HCT116 (cell line): ENCODE measurements around the gene PRSS21. TPM values are rescaled to one million over a fixed set of nuclear protein-coding genes. Genes with fewer than 3 reads are reported as not detected.
A peak's percentile ranks its signal among the peaks of the same experiment; 100 is the strongest.

Experiments used
- ATAC-seq: fragments of 200-7000 bp; cut with Tn5 transposase; 2 replicates; pipeline ENCODE4 v1.9.1; 2020; ENCODE audit warnings: mild to moderate bottlenecking, moderate library complexity
- BruUV-seq: library from RNA; stranded (reverse); fragments of 400-500 nt; replicated peaks from 2 replicates; lab custom pipeline; 2021; lab: Mats Ljungman, UMichigan
- CTCF ChIA-PET: fragments of 300-600 bp; sonication (Branson Sonifier 250); formaldehyde crosslinking; loops from one replicate; lab custom pipeline; 2021; ENCODE audit warnings: antibody characterized with exemption; lab: Charles Lee
- POLR2A ChIA-PET: fragments of 300-600, 350-600 bp; sonication (Branson Sonifier 250); formaldehyde crosslinking; loops from one replicate; lab custom pipeline; 2021; ENCODE audit warnings: antibody characterized with exemption; lab: Charles Lee
- RAD21 ChIA-PET, 2 experiments: fragments of 300-600 bp; sonication (Branson Sonifier 250); formaldehyde crosslinking; loops; one replicate each; lab custom pipeline; 2023; ENCODE audit warnings: low total read pairs in 2 of 2; ENCODE audit not compliant: uncharacterized antibody in 2 of 2, unreplicated experiment in 2 of 2, low non-redundant PET in 1 of 2; lab: Charles Lee
- DNase-seq: peaks from one replicate; pipeline ENCODE4 v3.0.0-alpha.2; 2010; ENCODE audit warnings: low read depth, low spot score
- H2AFZ ChIP-seq: fragments of 200-600 bp; shearing (Covaris generic), sonication (generic); 2 replicates; pipeline ENCODE4 v1.6.1; 2017; ENCODE audit warnings: low read depth, mixed run types, mixed read lengths, antibody characterized with exemption, low read length; ENCODE audit not compliant: poor library complexity, severe bottlenecking
- H3K27ac ChIP-seq: 2 replicates; pipeline ENCODE4 v1.5.1; 2012; ENCODE audit warnings: low read depth, low read length
- H3K27me3 ChIP-seq: fragments of 200-600 bp; sonication (generic); 2 replicates; pipeline ENCODE4 v1.6.1; 2016; ENCODE audit warnings: mixed run types, low read length, mixed read lengths; ENCODE audit not compliant: insufficient read depth
- H3K36me3 ChIP-seq, 2 experiments: fragments of 200-500 bp in 1 of 2; fragments of 200-600 bp in 1 of 2; sonication (Bioruptor generic) in 1 of 2; sonication (generic) in 1 of 2; 2 replicates each; pipeline versions ENCODE4 v1.5.1 to v1.6.1; 2014 to 2016; ENCODE audit warnings: low read length in 2 of 2, inconsistent platforms in 1 of 2, mixed read lengths in 1 of 2, mixed run types in 1 of 2; ENCODE audit not compliant: insufficient read depth in 2 of 2, control insufficient read depth in 1 of 2
- H3K4me1 ChIP-seq, 2 experiments: fragments of 200-600 bp in 1 of 2; sonication (generic) in 1 of 2; 2 replicates each; pipeline versions ENCODE4 v1.5.1 to v1.6.1; 2012 to 2017; ENCODE audit warnings: low read length in 2 of 2, inconsistent platforms in 1 of 2, mild to moderate bottlenecking in 1 of 2, mixed read lengths in 1 of 2, mixed run types in 1 of 2, moderate library complexity in 1 of 2; ENCODE audit not compliant: insufficient read depth in 2 of 2, control insufficient read depth in 1 of 2
- H3K4me2 ChIP-seq: fragments of 200-600 bp; sonication (generic); 2 replicates; pipeline ENCODE4 v1.6.1; 2017; ENCODE audit warnings: mixed run types, low read length, mixed read lengths
- H3K4me3 ChIP-seq, 2 experiments: fragments of 200-600 bp in 1 of 2; sonication (generic) in 1 of 2; replicated peaks in 1 of 2; 2 replicates each; pipeline ENCODE4 v1.5.1; 2011 to 2016; ENCODE audit warnings: low read length in 2 of 2, control low read depth in 1 of 2, low read depth in 1 of 2, mild to moderate bottlenecking in 1 of 2, mixed read lengths in 1 of 2, mixed run types in 1 of 2
- H3K79me2 ChIP-seq: fragments of 200-600 bp; sonication (generic); 2 replicates; pipeline ENCODE4 v1.6.1; 2017; ENCODE audit warnings: mild to moderate bottlenecking, mixed run types, low read length, moderate library complexity, mixed read lengths; ENCODE audit not compliant: insufficient read depth
- H3K9ac ChIP-seq: fragments of 200-600 bp; sonication (generic); 2 replicates; pipeline ENCODE4 v1.6.1; 2016; ENCODE audit warnings: low read length, mixed read lengths
- H3K9me2 ChIP-seq: fragments of 200-600 bp; sonication (generic), shearing (Covaris generic); 2 replicates; pipeline ENCODE4 v1.6.1; 2017; ENCODE audit warnings: mixed run types, mild to moderate bottlenecking, moderate library complexity; ENCODE audit not compliant: insufficient read depth
- H3K9me3 ChIP-seq, 2 experiments: fragments of 200-500 bp in 1 of 2; fragments of 200-600 bp in 1 of 2; sonication (Bioruptor generic) in 1 of 2; sonication (generic) in 1 of 2; 2 replicates each; pipeline ENCODE4 v1.6.1; 2014 to 2017; ENCODE audit warnings: low read length in 2 of 2, mixed read lengths in 2 of 2, inconsistent platforms in 1 of 2, low read depth in 1 of 2, mild to moderate bottlenecking in 1 of 2, mixed run types in 1 of 2, moderate library complexity in 1 of 2; ENCODE audit not compliant: control insufficient read depth in 1 of 2, insufficient read depth in 1 of 2
- H4K20me1 ChIP-seq: fragments of 200-600 bp; sonication (generic), shearing (Covaris generic); 2 replicates; pipeline ENCODE4 v1.6.1; 2017; ENCODE audit warnings: mixed run types, mild to moderate bottlenecking, moderate library complexity; ENCODE audit not compliant: insufficient read depth
- CBX3 ChIP-seq: IDR thresholded peaks from 2 replicates; pipeline ENCODE4 v1.6.1; 2012; ENCODE audit warnings: low read depth
- CEBPB ChIP-seq: IDR thresholded peaks from 2 replicates; pipeline ENCODE4 v1.6.1; 2012; ENCODE audit warnings: low read depth
- EGR1 ChIP-seq: IDR thresholded peaks from 2 replicates; pipeline ENCODE4 v1.6.1; 2012; ENCODE audit warnings: low read depth
- ELF1 ChIP-seq: IDR thresholded peaks from 2 replicates; pipeline ENCODE4 v1.6.1; 2012; ENCODE audit warnings: low read depth, borderline replicate concordance
- EZH2phosphoT487 ChIP-seq: fragments of 200-600 bp; IDR thresholded peaks from 2 replicates; pipeline ENCODE4 v1.6.1; 2018; ENCODE audit warnings: antibody characterized with exemption, borderline replicate concordance
- FOSL1 ChIP-seq: IDR thresholded peaks from 2 replicates; pipeline ENCODE4 v1.6.1; 2012; ENCODE audit warnings: low read depth
- POLR2AphosphoS5 ChIP-seq: IDR thresholded peaks from 2 replicates; pipeline ENCODE4 v1.6.1; 2011; ENCODE audit warnings: mild to moderate bottlenecking, low read depth, low read length, moderate library complexity
- SP1 ChIP-seq: IDR thresholded peaks from 2 replicates; pipeline ENCODE4 v1.6.1; 2012; ENCODE audit warnings: low read depth
- SRF ChIP-seq: IDR thresholded peaks from 2 replicates; pipeline ENCODE4 v1.6.1; 2012; ENCODE audit warnings: low read depth
- TCF7L2 ChIP-seq: IDR thresholded peaks from 2 replicates; pipeline ENCODE4 v1.7.0; 2011; ENCODE audit warnings: borderline replicate concordance, inconsistent platforms; ENCODE audit not compliant: insufficient read depth, insufficient read length; ENCODE audit errors: extremely low read depth
- YY1 ChIP-seq: IDR thresholded peaks from 2 replicates; pipeline ENCODE4 v1.6.1; 2011; ENCODE audit warnings: low read length, low read depth, moderate library complexity, mild to moderate bottlenecking; ENCODE audit not compliant: insufficient replicate concordance; ENCODE audit errors: extremely low read depth
- ZFX ChIP-seq: fragments of 450-650 bp; IDR thresholded peaks from 2 replicates; pipeline ENCODE4 v1.6.1; 2017
- ZNF274 ChIP-seq: fragments of 200-500 bp; sonication (Bioruptor generic); IDR thresholded peaks from 2 replicates; pipeline ENCODE4 v1.6.1; 2014; ENCODE audit warnings: mild to moderate bottlenecking, low read depth, low read length, inconsistent platforms
- intact Hi-C: fragments of 100-400 bp; cut with micrococcal nuclease; formaldehyde crosslinking; loops from 2 replicates; pipeline ENCODE4 v1.10.0; 2022
- total RNA-seq: library from RNA; stranded (reverse); gene quantifications from one replicate; pipeline ENCODE4 v1.2.1, GENCODE V29; 2021; ENCODE audit not compliant: unreplicated experiment
- TF ChIP-seq, protein P1 (sequence below): IDR thresholded peaks from 2 replicates; pipeline ENCODE4 v1.6.1; 2012
- TF ChIP-seq, protein P2 (sequence below): IDR thresholded peaks from 2 replicates; pipeline ENCODE4 v1.6.1; 2012
- TF ChIP-seq, protein P3 (sequence below), 3 experiments: fragments of 200-600 bp in 1 of 3; sonication (generic) in 1 of 3; IDR thresholded peaks in 2 of 3; conservative IDR thresholded peaks in 1 of 3; 2 replicates each; pipeline ENCODE4 v1.5.1; 2012 to 2017; ENCODE audit warnings: low read depth in 2 of 3, low read length in 2 of 3, antibody characterized with exemption in 1 of 3, borderline replicate concordance in 1 of 3, control low read depth in 1 of 3, mild to moderate bottlenecking in 1 of 3, mixed read lengths in 1 of 3, mixed run types in 1 of 3, moderate library complexity in 1 of 3; ENCODE audit not compliant: insufficient read depth in 1 of 3

PRSS21 gene
- total RNA-seq, 1 experiment from 2014 or later: 0.39 TPM

DNA sequence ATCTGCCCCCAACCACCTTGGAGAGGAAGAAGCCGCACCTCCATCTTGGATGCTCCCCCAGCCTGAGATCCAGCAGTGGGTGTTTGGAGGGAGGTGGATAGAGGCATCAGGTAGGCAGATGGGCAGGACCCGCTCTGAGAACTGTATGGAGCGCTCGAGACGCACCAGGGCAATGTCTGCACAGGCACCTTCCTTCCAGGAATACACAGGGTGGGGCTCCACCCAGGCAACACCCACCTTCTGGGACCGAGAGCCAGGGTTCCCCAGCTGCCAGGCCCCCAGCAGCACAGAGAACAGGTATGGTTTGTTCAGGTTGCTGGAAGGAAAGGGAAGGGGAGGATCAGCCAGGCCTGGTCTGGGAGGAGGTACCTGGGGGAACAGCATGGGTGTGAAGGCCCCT, 38.5 kb downstream of the PRSS21 start:
- RAD21 ChIA-PET: interaction anchor here in 1 of 2 experiments (1.4 kb wide), 1 partner anchor 12 kb away, joined by 8 read pairs; no protein-coding TSS in a partner anchor
- no peaks in the 10 kb centered on the region; the same call in 1 of the 2 replicates for H3K79me2 ChIP-seq
- no peak overlapping the region for H2AFZ ChIP-seq
- no peaks in the 10 kb centered on the region for H3K27me3 ChIP-seq
- no TSS peak for BruUV-seq
- no peak overlapping the region for H3K9ac ChIP-seq
- H3K36me3 ChIP-seq: peaks cover 0 to 7% of the 10 kb centered on the region in 2 experiments; a peak in 1 of 4 replicates
- peaks cover 18 to 49% of the 10 kb centered on the region in 2 experiments for H3K4me1 ChIP-seq
- no peaks in the 10 kb centered on the region for H4K20me1 ChIP-seq
- no peak overlapping the region; the same call in 1 of the 2 replicates for H3K27ac ChIP-seq
- TF ChIP-seq SP1: no peak
- TF ChIP-seq EZH2phosphoT487: no peak
- TF ChIP-seq CBX3: no peak
- TF ChIP-seq, protein P1, sequence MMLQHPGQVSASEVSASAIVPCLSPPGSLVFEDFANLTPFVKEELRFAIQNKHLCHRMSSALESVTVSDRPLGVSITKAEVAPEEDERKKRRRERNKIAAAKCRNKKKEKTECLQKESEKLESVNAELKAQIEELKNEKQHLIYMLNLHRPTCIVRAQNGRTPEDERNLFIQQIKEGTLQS: no peak
- TF ChIP-seq EGR1: no peak
- TF ChIP-seq FOSL1: no peak
- TF ChIP-seq, protein P2, sequence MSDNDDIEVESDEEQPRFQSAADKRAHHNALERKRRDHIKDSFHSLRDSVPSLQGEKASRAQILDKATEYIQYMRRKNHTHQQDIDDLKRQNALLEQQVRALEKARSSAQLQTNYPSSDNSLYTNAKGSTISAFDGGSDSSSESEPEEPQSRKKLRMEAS: no peak
- TF ChIP-seq ZNF274: no peak
- TF ChIP-seq, all 23 proteins: peak for 0
- POLR2A ChIA-PET: no interaction called here
- ATAC-seq (no peak), DNase-seq (no peak)
- Histone ChIP-seq H3K9me2 (no peaks in the 10 kb centered on the region), H3K9me3 (peaks cover 2 to 6% of the 10 kb centered on the region in 2 experiments; a peak in 2 of 4 replicates), H3K4me2 (no peak overlapping the region), H3K4me3 (no peak overlapping the region)
- CTCF ChIA-PET: interaction anchor here (1.2 to 3.5 kb wide), 2 partner anchors 13 to 17 kb away, joined by 3 to 12 read pairs; no protein-coding TSS in a partner anchor
- intact Hi-C loops: no loop called here

DNA sequence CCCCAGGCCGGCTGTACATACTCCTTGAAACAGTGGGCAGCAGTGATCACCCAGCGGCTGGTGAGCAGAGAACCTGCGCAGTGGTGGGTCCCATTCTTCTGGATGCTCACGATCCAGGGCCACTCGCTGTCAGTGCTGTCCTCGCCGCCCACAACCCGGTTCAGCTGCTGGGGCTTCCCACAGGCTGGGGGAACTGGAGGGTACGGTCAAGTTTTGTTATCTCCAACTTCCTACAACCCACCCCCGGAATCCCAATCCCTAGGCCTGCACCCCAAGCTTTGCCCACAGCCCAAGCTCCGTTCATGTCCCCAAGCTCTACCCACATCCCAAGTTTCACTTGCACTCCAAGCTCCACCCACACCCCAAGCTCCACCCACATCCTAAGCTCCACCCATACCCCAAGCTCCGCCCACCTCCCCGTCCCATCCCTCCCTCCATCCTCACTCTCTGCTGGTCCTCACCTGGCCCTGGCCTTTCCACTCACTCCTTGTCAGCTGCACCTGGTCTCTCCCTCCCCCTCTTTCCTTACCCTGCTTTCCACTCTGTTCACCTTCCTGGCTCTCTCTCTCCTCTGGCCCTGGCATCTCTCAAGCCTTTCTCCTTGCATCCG, 39.1 kb downstream of the PRSS21 start:
- intact Hi-C loops: loop anchor here (1.0 kb wide), 1 partner anchor 14 kb away; no protein-coding TSS in a partner anchor
- TF ChIP-seq CEBPB (no peak), SP1 (no peak), YY1 (no peak), TCF7L2 (no peak), POLR2AphosphoS5 (no peak), SRF (no peak), CBX3 (no peak), ELF1 (no peak), ZFX (no peak), EZH2phosphoT487 (no peak), ZNF274 (no peak)
- TF ChIP-seq, protein P1: no peak
- TF ChIP-seq, protein P3, sequence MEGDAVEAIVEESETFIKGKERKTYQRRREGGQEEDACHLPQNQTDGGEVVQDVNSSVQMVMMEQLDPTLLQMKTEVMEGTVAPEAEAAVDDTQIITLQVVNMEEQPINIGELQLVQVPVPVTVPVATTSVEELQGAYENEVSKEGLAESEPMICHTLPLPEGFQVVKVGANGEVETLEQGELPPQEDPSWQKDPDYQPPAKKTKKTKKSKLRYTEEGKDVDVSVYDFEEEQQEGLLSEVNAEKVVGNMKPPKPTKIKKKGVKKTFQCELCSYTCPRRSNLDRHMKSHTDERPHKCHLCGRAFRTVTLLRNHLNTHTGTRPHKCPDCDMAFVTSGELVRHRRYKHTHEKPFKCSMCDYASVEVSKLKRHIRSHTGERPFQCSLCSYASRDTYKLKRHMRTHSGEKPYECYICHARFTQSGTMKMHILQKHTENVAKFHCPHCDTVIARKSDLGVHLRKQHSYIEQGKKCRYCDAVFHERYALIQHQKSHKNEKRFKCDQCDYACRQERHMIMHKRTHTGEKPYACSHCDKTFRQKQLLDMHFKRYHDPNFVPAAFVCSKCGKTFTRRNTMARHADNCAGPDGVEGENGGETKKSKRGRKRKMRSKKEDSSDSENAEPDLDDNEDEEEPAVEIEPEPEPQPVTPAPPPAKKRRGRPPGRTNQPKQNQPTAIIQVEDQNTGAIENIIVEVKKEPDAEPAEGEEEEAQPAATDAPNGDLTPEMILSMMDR (IDR thresholded peaks at IDR 0.05 in 2 of 3, conservative IDR thresholded peaks at IDR 0.05 in 1 of 3; ENCODE audit: borderline replicate concordance in 1 of 3, insufficient read depth in 1 of 3, low read depth in 2 of 3, low read length in 2 of 3): no peak

More for the DNA sequence above, 39.1 kb downstream of the PRSS21 start:
- Histone ChIP-seq H3K9me2 (no peaks in the 10 kb centered on the region), H2AFZ (no peak overlapping the region), H3K27me3 (no peaks in the 10 kb centered on the region), H3K9me3 (peaks cover 2 to 6% of the 10 kb centered on the region in 2 experiments; a peak in 2 of 4 replicates), H3K9ac (no peak overlapping the region), H3K27ac (peak overlapping the region; percentile 89), H3K36me3 (peaks cover 0 to 7% of the 10 kb centered on the region in 2 experiments; a peak in 1 of 4 replicates), H3K79me2 (no peaks in the 10 kb centered on the region; the same call in 1 of the 2 replicates), H3K4me2 (peak overlapping the region; percentile 99), H4K20me1 (no peaks in the 10 kb centered on the region), H3K4me3 (no peak overlapping the region), H3K4me1 (peaks cover 18 to 52% of the 10 kb centered on the region in 2 experiments)
- BruUV-seq: no TSS peak
- ChIA-PET RAD21 (no interaction called here), CTCF (interaction anchor here (0.7 to 3.5 kb wide), 3 partner anchors 14 to 26 kb away, joined by 3 to 12 read pairs (median 4); partner anchors contain the start of gene FLYWCH2), POLR2A (interaction anchor here (1.0 to 1.2 kb wide), 3 partner anchors 12 to 68 kb away, joined by 3 to 4 read pairs (median 3); no protein-coding TSS in a partner anchor)
- DNase-seq: no peak
- ATAC-seq: peak; percentile 24
